Camera-type eye (tissue), 1 donor: ENCODE results near the gene DNAJB7. TPM values are rescaled to one million over a fixed set of nuclear protein-coding genes. Genes with fewer than 3 reads are reported as not detected.

Source experiments
- total RNA-seq: library from RNA; depleted of rRNA; stranded (reverse); fragments of >200 nt; gene quantifications from one replicate; pipeline ENCODE4 v1.2.3, GENCODE V29; 2014

Gene DNAJB7
- not detected for total RNA-seq

DNA sequence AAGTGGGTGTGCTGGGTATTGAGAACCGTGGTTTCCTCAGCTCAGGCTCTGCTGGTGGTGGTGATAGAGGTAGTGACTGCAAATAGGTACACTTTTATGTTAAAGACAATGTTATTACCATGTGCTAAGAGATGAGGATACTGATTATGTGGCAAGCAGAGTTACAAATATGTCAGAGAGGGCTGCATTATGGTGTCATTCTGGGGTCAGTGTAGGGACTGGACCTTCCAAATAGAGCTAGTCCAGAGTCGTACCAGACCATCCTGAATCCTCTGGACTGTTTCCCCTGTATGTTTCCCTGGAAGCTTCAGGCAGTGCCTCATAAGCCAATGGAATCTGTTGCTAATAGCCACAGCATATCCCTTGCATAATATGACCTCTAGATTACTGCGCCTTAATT lies at the start of gene DNAJB7:
DNAJB7 (minus strand) TSS at position 101 of the 400 bp plus-strand sequence. CDS start 119 bp downstream, outside the sequence.

DNA sequence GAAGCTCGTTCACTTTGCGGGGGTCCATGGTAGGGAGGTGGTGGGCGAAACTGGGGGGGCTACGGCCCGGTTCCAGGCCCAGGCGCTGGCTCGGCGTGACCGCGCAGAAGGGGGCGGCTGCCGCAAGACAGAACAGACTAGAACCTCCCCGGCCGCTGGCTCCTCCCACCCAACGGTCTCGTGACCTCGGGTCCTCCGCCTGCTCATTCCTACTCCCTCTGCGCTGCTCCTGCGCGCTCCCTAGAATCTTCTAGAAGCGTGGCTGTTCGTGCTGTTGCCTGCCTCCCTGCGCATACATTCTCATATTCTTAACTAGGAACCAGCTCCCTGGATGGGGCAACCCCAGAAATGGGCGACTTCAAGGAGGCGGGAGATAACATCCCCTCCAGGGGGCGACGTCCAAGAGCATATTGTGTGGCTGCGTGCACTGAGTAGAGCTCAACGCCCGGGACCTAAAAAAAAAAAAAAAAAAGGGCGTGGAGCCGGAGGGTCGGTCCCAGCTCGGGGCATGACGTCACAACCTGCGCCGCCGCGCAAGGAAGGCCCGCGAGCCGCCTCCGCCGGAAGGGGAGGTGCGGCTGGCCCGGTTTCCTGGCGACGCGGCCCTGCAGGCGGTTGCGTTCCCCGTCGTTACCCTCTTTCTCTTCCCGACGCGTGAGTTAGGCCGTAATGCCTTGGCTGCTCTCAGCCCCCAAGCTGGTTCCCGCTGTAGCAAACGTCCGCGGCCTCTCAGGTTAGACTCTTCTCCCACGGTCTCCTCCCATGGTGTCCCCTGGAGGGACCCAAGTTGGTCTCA lies 5.2 kb downstream of the DNAJB7 start, which contains the start of the genes ST13 and XPNPEP3:
ST13 (minus strand) TSS at position 127 of the 796 bp plus-strand sequence; CDS start at position 28, 99 bp downstream.
XPNPEP3 (plus strand) TSS at position 636 of the 796 bp plus-strand sequence; CDS start at position 670, 34 bp downstream.

DNA sequence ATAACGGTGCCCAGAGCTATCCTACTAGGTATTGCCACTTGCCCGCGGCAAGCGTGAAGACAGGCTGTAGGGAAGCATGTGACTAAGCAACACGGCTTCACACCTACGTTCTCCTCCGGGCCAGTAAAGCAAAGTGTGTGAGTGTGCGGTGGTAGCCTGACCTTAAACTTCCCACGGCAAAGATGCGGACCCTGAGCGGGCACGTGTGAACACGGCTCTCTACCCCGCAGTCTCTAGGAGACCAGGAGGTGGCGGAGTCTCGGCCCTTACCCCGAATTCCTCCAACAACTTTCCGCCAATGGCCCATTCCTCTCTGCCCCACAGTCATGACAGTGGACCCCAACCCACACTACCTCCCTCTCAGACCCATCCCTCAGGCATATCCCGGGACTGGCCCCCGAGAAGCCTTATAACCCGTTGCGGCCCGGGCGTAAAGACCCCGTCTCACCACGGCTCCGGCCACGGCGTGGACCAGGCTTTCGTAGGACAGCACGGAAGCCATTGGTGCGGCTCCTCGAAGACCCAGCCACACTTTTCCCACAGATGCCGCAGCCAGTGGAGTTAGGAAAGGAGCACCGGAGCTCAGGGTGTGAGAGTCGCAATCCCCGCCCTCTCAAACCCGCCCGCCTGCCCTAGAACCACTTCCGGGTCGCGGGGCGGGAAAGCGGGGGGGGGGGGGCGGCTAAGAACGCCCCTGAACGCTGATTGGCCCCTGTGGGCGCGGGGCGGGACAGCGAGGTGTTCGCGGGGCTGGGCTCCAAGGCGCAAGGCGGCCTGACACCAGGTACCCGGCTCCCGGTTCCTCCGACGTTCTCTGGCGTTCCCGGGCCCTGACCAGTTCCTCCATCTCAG lies 42.9 kb downstream of the DNAJB7 start, which contains the start of gene SLC25A17:
SLC25A17 (minus strand) TSS at position 600 of the 852 bp plus-strand sequence; CDS start at position 502, 98 bp downstream.

Other genes starting within 250 kb of the DNAJB7 start
- gene MRTFA, start 225.4 kb downstream of the DNAJB7 start, total RNA-seq, result 79.2 TPM
- gene MCHR1, start 182.6 kb downstream of the DNAJB7 start, total RNA-seq, result 1.6 TPM
- gene SLC25A17, start 42.8 kb downstream of the DNAJB7 start, total RNA-seq, result 27.3 TPM
- 191 TPM for gene ST13, start 5.5 kb downstream of the DNAJB7 start, total RNA-seq
- 13.7 TPM for gene XPNPEP3, start 5.0 kb downstream of the DNAJB7 start, total RNA-seq
- gene RBX1, start 89.3 kb upstream of the DNAJB7 start, total RNA-seq, result 32.7 TPM
- gene EP300, start 230.5 kb upstream of the DNAJB7 start, total RNA-seq, result 126 TPM